ENCODE measurements around the gene ENO4. TPM values are rescaled to one million over a fixed set of nuclear protein-coding genes. Genes with fewer than 3 reads are reported as not detected.

ENO4 gene
- total RNA-seq, 1 donor from 2014 or later = not detected

DNA sequence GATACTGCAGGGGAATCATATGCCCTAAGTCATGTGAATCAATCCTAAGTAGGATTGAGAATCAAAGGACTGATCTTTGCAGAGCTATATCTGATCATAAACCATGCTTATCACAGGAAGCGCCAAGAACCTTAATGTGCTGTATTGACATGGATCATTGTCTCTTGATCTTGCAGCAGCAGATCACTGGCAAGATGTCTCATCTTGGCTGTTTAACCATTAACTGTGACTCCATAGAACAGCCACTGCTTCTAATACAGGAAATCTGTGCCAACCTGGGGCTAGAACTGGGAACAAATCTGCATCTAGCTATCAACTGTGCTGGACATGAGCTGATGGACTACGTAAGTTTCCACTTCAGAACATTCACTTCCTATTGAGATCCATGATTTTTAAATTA lies 21.6 kb downstream of the ENO4 start:
- intact Hi-C loops (cut with DNase I) = no loop called here
- H3K4me1 ChIP-seq = no peaks in the 10 kb centered on the region
- DNase-seq (no peak), ATAC-seq (no peak)
- H3K27ac ChIP-seq = no peak overlapping the region
- H3K27me3 ChIP-seq = peaks cover 7% of the 10 kb centered on the region
- no peak for TF ChIP-seq CTCF (IDR thresholded peaks at IDR 0.05)
- H3K36me3 ChIP-seq = no peaks in the 10 kb centered on the region
- H3K4me3 ChIP-seq = no peak overlapping the region
- no peaks in the 10 kb centered on the region for H3K9me3 ChIP-seq

DNA sequence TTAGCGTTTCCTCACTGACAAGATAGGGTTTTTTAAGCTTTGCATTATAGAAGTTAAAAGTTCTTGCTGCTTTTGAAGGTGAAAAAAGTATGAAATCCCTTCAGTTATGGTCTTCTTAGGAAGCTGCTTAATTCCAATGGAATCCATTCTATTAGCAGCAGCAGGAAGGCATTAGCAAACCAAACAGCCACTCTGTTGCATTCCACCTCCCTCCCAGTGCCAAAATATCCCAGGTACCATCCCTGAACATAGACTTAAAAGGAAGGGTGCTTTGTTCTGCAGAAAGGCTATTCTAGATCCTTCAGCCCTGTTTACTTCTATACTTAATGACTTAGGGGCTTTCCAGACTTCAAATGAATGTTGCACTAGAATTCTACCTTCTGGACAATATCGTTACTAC lies 23.8 kb downstream of the ENO4 start:
- Histone ChIP-seq H3K27me3 (peaks cover 7% of the 10 kb centered on the region), H3K9me3 (no peaks in the 10 kb centered on the region), H3K4me1 (no peaks in the 10 kb centered on the region), H3K4me3 (no peak overlapping the region), H3K36me3 (no peaks in the 10 kb centered on the region), H3K27ac (no peak overlapping the region)
- intact Hi-C loops (cut with DNase I) = no loop called here
- ATAC-seq (no peak), DNase-seq (no peak)
- no peak for TF ChIP-seq CTCF (IDR thresholded peaks at IDR 0.05)

DNA sequence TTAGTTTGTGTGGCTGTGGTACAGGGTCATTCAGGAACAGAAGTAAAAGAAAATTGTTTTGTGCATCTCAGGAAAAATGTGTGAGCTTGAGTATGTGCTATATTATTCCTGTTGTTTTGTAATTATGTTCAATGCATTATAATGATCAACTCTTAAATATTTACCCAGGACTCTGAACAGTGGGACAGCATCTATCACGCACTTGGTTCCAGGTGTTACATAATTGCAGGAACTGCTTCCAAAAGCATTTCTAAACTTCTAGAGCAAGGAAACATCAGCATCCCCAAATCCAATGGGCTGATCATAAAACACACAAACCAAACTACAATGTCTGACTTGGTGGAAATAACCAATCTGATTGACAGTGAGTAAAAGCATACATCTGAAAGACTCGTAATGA lies 26.6 kb downstream of the ENO4 start:
- intact Hi-C loops (cut with DNase I) = no loop called here
- H3K4me1 ChIP-seq = no peaks in the 10 kb centered on the region
- ATAC-seq (no peak), DNase-seq (no peak)
- H3K4me3 ChIP-seq = no peak overlapping the region
- H3K27ac ChIP-seq = no peak overlapping the region
- no peaks in the 10 kb centered on the region for H3K36me3 ChIP-seq
- H3K27me3 ChIP-seq = peaks cover 7% of the 10 kb centered on the region
- H3K9me3 ChIP-seq = no peaks in the 10 kb centered on the region
- no peak for TF ChIP-seq CTCF (IDR thresholded peaks at IDR 0.05)

DNA sequence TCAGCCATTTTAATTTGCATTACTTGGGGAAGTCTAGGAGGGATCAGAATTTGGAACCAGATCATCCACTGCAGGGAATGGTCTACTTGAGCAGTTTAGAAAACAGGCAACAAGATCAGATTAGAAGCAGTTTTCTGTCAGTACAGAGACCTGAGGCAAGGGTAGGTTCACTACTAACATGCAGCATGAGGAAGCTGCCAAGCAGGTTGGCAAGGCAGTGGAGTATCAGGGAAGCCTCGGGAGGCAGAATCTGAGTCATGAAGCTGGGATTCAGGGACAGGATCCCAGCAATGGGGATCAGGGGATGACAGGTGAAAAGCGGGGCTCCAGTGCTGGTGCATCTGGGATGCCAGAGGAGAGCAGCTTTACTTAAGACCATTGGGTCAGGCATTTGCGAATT lies 28.1 kb downstream of the ENO4 start:
- no peaks in the 10 kb centered on the region for H3K4me1 ChIP-seq
- ATAC-seq (no peak), DNase-seq (no peak)
- no peak for TF ChIP-seq CTCF (IDR thresholded peaks at IDR 0.05)
- H3K4me3 ChIP-seq = no peak overlapping the region
- H3K9me3 ChIP-seq = no peaks in the 10 kb centered on the region
- no peak overlapping the region for H3K27ac ChIP-seq
- peaks cover 7% of the 10 kb centered on the region for H3K27me3 ChIP-seq
- intact Hi-C loops (cut with DNase I) = no loop called here
- no peaks in the 10 kb centered on the region for H3K36me3 ChIP-seq

GRCh38 chr10:116878123-116878522 lies 28.8 kb downstream of the ENO4 start:
- Histone ChIP-seq H3K4me1 (no peaks in the 10 kb centered on the region), H3K4me3 (no peak overlapping the region), H3K36me3 (no peaks in the 10 kb centered on the region), H3K27me3 (peaks cover 4% of the 10 kb centered on the region), H3K9me3 (no peaks in the 10 kb centered on the region), H3K27ac (no peak overlapping the region)
- no peak for DNase-seq
- ATAC-seq = no peak
- intact Hi-C loops (cut with DNase I) = no loop called here
- no peak for TF ChIP-seq CTCF (IDR thresholded peaks at IDR 0.05)

- no peaks in the 10 kb centered on the region for H3K9me3 ChIP-seq
- intact Hi-C loops (cut with DNase I) = no loop called here
- no peak overlapping the region for H3K27ac ChIP-seq
- H3K27me3 ChIP-seq = no peaks in the 10 kb centered on the region
- no peak for DNase-seq
- H3K4me1 ChIP-seq = no peaks in the 10 kb centered on the region
- TF ChIP-seq CTCF (IDR thresholded peaks at IDR 0.05) = no peak
- no peak for ATAC-seq
- H3K36me3 ChIP-seq = no peaks in the 10 kb centered on the region
- H3K4me3 ChIP-seq = no peak overlapping the region
Observed at GRCh38 chr10:116879817-116880216, 30.5 kb downstream of the ENO4 start.
